ENCODE measurements around the gene CHCHD3. TPM values are rescaled to one million over a fixed set of nuclear protein-coding genes. Genes with fewer than 3 reads are reported as not detected.
"Not testable (repeated sequence)": the region's sequence is repeated elsewhere in the genome, so short reads cannot be mapped to it uniquely, and the experiment has no call there.

CHCHD3 gene
- total and polyA plus RNA-seq, 2 of the 4 experiments (the other 2 are of a cell fraction) = 56.9 to 141 TPM

DNA sequence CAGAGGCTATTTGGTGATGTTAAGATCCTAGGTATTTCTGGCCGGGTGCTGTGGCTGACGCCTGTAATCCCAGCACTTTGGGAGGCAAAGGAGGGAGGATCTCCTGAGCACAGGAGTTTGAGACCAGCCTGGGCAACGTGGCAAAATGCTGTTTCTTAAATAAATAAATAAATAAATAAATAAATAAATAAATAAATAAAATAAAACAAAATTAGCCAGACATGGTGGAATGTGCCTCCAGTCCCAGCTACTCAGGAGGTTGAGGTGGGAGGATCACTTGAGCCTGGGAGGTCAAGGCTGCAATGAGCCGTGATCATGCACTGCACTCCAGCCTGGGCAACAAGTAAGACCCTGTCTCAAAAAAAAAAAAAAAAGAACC lies 114.4 kb downstream of the CHCHD3 start:
- H3K27me3 ChIP-seq (ENCODE audit: control insufficient read depth, insufficient read depth, low read length); H3K36me3 ChIP-seq (ENCODE audit: control insufficient read depth, insufficient read depth, low read length); H4K8ac ChIP-seq (ENCODE audit: low read depth in 2 of 2, low read length in 2 of 2); intact Hi-C loops (cut with micrococcal nuclease); H4K91ac ChIP-seq (ENCODE audit: insufficient read depth, low read depth, low read length); H2AFZ ChIP-seq (replicated peaks; ENCODE audit: low read length, poor library complexity); dilution Hi-C loops (cut with HindIII; ENCODE audit: low sequenced_read_pairs, unreplicated experiment); H2BK20ac ChIP-seq (ENCODE audit: low read depth, low read length); H2BK15ac ChIP-seq (ENCODE audit: low read depth, low read length); H3K9me1 ChIP-seq (ENCODE audit: insufficient read depth, low read length); H3K23ac ChIP-seq (ENCODE audit: low read depth, low read length); H3K9ac ChIP-seq (ENCODE audit: low read depth, low read length); H3K4me3 ChIP-seq (ENCODE audit: insufficient read depth, low read depth, low read length); H3K4me1 ChIP-seq (ENCODE audit: control insufficient read depth, insufficient read depth, low read length); H3K9me3 ChIP-seq (ENCODE audit: control insufficient read depth, insufficient read depth, low read length); H3K4me2 ChIP-seq (ENCODE audit: low read depth, low read length); H4K5ac ChIP-seq (ENCODE audit: low read depth, low read length); H4K20me1 ChIP-seq (ENCODE audit: insufficient read depth, low read length); BruUV-seq (replicated peaks); H3K14ac ChIP-seq (replicated peaks; ENCODE audit: low read depth, low read length); DNase-seq; H3K56ac ChIP-seq (ENCODE audit: extremely low read depth, insufficient read depth, low read length); H2AK5ac ChIP-seq (ENCODE audit: low read depth, low read length); POLR2A ChIA-PET (ENCODE audit: unreplicated experiment); ATAC-seq (ENCODE audit: low read depth); H3K27ac ChIP-seq (ENCODE audit: insufficient read depth, low read length); in situ Hi-C loops (cut with MboI; ENCODE audit: low sequenced_read_pairs); H3K4ac ChIP-seq (ENCODE audit: low read depth, low read length); H2BK120ac ChIP-seq (ENCODE audit: low read depth, low read length); H2BK5ac ChIP-seq (ENCODE audit: low read depth, low read length, poor library complexity, severe bottlenecking); H3K18ac ChIP-seq (ENCODE audit: low read depth, low read length); H2AK9ac ChIP-seq (replicated peaks; ENCODE audit: low read depth, low read length, poor library complexity): not testable (repeated sequence)
- H3K79me1 ChIP-seq (ENCODE audit: low read depth in 1 of 2, low read length in 2 of 2) = peaks cover 30 to 41% of the 10 kb centered on the region in 2 experiments
- CTCF ChIA-PET = interaction anchor here (0.6 to 0.8 kb wide), 3 partner anchors 9 to 41 kb away, joined by 3 to 4 read pairs (median 3); no protein-coding TSS in a partner anchor
- no CpG with 5 or more reads among the region's 4 CpGs for WGBS, 2 experiments (ENCODE audit: extremely low coverage in 2 of 2, insufficient read length in 1 of 2)
